AG09309 (cell line): Measurements from ENCODE around the gene ABL2.

Experiments used
- DNase-seq: peaks from one replicate; pipeline ENCODE4 v3.0.0-alpha.2; 2010; ENCODE audit warnings: low read depth
- H3K4me3 ChIP-seq: 2 replicates; pipeline ENCODE4 v1.5.1; 2011; ENCODE audit warnings: mild to moderate bottlenecking, low read depth, low read length, moderate library complexity; ENCODE audit not compliant: control insufficient read depth
- TF ChIP-seq, protein P1 (sequence below): IDR thresholded peaks from 2 replicates; pipeline ENCODE4 v1.5.1; 2011; ENCODE audit warnings: mild to moderate bottlenecking, low read depth, low read length, inconsistent platforms; ENCODE audit not compliant: insufficient read depth, control insufficient read depth; ENCODE audit errors: missing control alignments

ABL2 gene

DNA sequence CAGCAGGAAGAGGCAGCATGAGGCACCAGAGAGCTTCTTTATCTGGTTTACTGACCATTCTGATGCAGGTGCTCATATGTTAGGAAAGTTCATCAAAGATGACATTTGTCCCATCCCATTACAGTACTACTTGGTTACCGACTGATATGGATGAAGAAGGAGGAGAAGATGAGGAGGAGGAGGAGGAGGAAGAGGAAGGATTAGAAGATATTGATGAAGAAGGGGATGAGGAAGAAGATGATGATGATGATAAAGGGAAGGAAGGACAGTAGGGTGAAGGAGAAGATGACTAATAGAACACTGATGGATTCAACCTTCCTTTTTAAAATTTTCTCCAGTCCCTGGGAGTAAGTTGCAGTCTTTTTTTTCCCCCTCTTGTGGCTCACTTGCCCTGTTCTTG, 45.1 kb downstream of the ABL2 start:
- no peak overlapping the region for H3K4me3 ChIP-seq
- no peak for DNase-seq
- TF ChIP-seq, protein P1, sequence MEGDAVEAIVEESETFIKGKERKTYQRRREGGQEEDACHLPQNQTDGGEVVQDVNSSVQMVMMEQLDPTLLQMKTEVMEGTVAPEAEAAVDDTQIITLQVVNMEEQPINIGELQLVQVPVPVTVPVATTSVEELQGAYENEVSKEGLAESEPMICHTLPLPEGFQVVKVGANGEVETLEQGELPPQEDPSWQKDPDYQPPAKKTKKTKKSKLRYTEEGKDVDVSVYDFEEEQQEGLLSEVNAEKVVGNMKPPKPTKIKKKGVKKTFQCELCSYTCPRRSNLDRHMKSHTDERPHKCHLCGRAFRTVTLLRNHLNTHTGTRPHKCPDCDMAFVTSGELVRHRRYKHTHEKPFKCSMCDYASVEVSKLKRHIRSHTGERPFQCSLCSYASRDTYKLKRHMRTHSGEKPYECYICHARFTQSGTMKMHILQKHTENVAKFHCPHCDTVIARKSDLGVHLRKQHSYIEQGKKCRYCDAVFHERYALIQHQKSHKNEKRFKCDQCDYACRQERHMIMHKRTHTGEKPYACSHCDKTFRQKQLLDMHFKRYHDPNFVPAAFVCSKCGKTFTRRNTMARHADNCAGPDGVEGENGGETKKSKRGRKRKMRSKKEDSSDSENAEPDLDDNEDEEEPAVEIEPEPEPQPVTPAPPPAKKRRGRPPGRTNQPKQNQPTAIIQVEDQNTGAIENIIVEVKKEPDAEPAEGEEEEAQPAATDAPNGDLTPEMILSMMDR, result no peak

- H3K4me3 ChIP-seq, result no peak overlapping the region
- no peak for DNase-seq
- TF ChIP-seq, protein P1, result no peak
Observed at GRCh38 chr1:179183857-179184256, 45.6 kb downstream of the ABL2 start.

- no peak overlapping the region for H3K4me3 ChIP-seq
- TF ChIP-seq, protein P1, result no peak
- no peak for DNase-seq
Observed at GRCh38 chr1:179178950-179179349, 50.5 kb downstream of the ABL2 start.

DNA sequence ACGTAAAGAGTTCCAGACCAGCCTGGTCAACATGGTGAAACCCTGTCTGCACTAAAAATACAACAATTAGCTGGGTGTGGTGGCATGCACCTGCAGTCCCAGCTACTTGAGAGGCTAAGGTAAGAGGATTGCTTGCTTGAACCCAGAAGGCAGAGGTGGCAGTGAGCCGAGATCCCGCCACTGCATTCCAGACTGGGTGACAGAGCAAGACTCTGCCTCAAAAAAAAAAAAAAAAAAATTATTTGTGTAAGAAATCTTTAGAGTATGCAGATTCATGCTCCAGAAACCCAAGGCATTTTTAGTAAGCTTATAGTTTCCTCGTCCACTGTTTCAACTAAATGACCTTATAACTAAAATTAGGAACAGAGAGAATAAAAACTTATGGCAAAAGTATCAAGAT, 51.3 kb downstream of the ABL2 start:
- no peak overlapping the region for H3K4me3 ChIP-seq
- TF ChIP-seq, protein P1, result no peak
- DNase-seq, result no peak

DNA sequence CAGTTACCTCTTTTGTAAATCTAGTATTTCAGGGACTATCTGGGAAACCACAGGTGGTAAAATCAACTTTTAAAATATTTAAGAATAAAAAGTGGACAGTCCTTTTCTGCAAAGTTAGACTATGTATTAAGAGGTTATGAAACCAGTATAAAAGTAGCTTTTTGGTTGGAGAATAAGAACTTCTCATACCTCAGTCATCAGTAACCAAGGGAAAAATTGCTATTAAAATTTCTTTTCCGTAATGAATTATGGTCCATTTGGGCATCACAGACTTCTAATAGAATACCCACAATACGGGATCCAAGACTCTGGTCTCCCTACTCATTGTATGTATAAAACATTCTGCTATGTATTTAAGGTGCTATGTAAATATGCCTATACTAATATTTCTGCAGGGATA, 51.9 kb downstream of the ABL2 start:
- H3K4me3 ChIP-seq, result no peak overlapping the region
- TF ChIP-seq, protein P1, result no peak
- no peak for DNase-seq

- no peak overlapping the region for H3K4me3 ChIP-seq
- no peak for DNase-seq
- TF ChIP-seq, protein P1, result no peak
Observed at GRCh38 chr1:179177182-179177581, 52.3 kb downstream of the ABL2 start.
